Measurements from ENCODE around the gene TUBD1.

- TF ChIP-seq CTCF (conservative IDR thresholded peaks at IDR 0.05; ENCODE audit: low read length) (no peak), EZH2phosphoT487 (IDR thresholded peaks at IDR 0.05; ENCODE audit: borderline replicate concordance, low read depth, low read length) (no peak)
These were observed at the start of gene TUBD1, which contains the start of gene RPS6KB1 for GRCh38 chr17:59892924-59893675.

Measured in OCI-LY7 (cell line).